Measurements from ENCODE around the gene BEND6.
"Not testable (repeated sequence)": the region's sequence is repeated elsewhere in the genome, so short reads cannot be mapped to it uniquely, and the experiment has no call there.

The BEND6 gene

GRCh38 chr6:56992036-56992435, 37.1 kb downstream of the BEND6 start:
- DNase-seq (ENCODE audit: low read depth, low spot score) = no peak
- H3K4me3 ChIP-seq (ENCODE audit: low read depth, low read length) = no peak overlapping the region
- in situ Hi-C loops (cut with HindIII; ENCODE audit: low sequenced_read_pairs) = no loop called here
- no peak for TF ChIP-seq CTCF (IDR thresholded peaks at IDR 0.05; ENCODE audit: low read depth, low read length)

GRCh38 chr6:56992703-56993102, 37.8 kb downstream of the BEND6 start:
- H3K4me3 ChIP-seq (ENCODE audit: low read depth, low read length) = no peak overlapping the region
- in situ Hi-C loops (cut with HindIII; ENCODE audit: low sequenced_read_pairs) = no loop called here
- peak; percentile 6 for DNase-seq (ENCODE audit: low read depth, low spot score)
- no peak for TF ChIP-seq CTCF (IDR thresholded peaks at IDR 0.05; ENCODE audit: low read depth, low read length)

DNA sequence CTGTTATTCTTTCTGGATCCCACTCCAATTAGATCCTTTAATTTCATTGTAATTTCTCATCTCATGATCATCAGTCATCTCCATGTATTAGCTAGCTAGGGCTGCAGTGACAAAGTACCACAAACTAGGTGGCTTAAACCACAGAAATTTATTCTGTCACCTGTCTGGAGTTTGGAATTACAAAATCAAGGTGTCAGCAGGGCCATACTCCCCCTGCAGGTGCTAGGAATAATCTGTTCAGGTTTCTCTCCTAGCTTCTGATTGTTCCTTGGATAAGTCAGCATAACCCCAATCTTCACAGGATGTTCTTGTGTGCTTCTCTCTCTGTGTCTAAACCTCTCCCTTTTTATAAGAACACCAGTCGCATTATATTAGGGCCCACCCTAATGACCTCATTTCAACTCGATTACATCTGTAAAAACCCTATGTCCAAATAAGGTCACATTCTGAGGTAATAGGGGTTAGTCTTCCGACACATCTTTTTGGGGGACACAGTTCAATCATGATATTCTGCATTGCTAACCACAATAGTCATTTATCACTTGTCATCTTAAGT, 40.5 kb downstream of the BEND6 start:
- DNase-seq (ENCODE audit: low read depth, low spot score) = no peak
- no peak for TF ChIP-seq CTCF (IDR thresholded peaks at IDR 0.05; ENCODE audit: low read depth, low read length)
- in situ Hi-C loops (cut with HindIII; ENCODE audit: low sequenced_read_pairs) = no loop called here
- no peak overlapping the region for H3K4me3 ChIP-seq (ENCODE audit: low read depth, low read length)

DNA sequence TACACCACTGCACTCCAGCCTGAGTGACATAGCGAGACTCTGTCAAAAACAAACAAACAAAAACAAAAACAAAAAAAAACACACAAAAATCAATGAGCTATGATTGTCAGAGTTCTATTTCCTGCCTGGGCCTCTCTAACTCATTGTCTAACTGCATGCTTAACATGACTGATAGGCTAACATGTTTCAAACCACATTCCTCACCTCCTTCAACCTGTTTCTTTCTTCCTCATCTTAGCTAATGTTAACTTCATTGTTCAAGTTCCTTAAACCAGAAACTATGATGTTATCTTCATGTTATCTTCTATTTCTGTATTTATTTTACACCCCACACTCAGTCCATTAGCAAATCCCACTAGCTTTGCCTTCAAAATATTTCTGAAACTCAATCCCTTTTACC, 41.5 kb downstream of the BEND6 start:
- TF ChIP-seq CTCF (IDR thresholded peaks at IDR 0.05; ENCODE audit: low read depth, low read length) = no peak
- H3K4me3 ChIP-seq (ENCODE audit: low read depth, low read length) = no peak overlapping the region
- DNase-seq (ENCODE audit: low read depth, low spot score) = no peak
- in situ Hi-C loops (cut with HindIII; ENCODE audit: low sequenced_read_pairs) = no loop called here

DNA sequence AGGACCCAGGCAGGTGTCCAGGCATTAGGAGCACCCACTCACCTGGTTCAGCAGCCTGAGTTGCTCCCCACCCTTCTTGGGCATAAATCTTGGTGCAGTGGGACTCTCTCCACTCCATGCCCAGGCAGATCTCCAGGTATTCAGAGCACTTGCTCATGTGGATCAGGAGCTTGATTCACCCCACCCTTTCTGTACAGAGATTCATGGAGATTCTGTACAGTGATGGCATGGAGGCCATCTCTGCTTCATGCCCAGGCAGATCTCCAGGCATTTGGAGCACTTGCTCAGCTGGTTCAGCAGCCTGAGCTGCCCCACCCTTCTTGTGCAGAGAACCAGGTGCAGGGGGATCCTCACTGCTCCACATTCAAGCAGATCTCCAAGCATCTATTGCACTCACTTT, 44.1 kb downstream of the BEND6 start:
- no peak for TF ChIP-seq CTCF (IDR thresholded peaks at IDR 0.05; ENCODE audit: low read depth, low read length)
- no peak overlapping the region for H3K4me3 ChIP-seq (ENCODE audit: low read depth, low read length)
- no peak for DNase-seq (ENCODE audit: low read depth, low spot score)
- in situ Hi-C loops (cut with HindIII; ENCODE audit: low sequenced_read_pairs) = no loop called here

DNA sequence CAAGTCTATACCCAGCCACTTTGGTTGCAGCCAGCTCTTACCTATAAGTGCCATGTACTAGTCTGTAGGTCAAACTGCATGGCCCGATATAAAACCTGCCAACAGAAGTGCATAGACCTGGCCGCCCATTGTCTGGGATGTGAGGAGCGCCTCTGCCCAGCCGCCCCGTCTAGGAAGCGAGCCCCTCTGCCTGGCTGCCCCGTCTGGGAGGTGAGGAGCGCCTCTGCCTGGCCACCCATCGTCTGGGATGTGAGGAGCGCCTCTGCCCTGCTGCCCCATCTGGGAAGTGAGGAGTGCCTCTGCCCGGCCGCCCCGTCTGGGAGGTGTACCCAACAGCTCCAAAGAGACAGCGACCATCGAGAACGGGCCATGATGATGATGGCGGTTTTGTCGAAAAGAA, 44.8 kb downstream of the BEND6 start:
- DNase-seq (ENCODE audit: low read depth, low spot score); H3K4me3 ChIP-seq (ENCODE audit: low read depth, low read length); in situ Hi-C loops (cut with HindIII; ENCODE audit: low sequenced_read_pairs): not testable (repeated sequence)

DNA sequence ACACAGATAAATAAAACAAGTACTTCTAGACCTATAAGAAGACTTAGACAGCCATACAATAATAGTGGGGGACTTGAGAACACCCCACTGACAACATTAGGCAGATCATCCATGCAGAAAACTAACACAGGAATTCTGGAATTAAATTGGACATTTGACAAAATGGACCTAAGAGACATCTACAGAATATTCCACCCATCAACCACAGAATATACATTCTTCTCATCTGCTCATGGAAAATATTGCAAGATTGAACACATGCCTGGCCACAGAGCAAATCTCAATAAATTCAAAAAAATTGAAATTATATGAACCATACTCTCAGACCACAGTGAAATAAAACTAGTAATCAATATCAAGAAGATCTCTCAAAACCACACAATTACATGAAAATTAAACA, 47.3 kb downstream of the BEND6 start:
- in situ Hi-C loops (cut with HindIII; ENCODE audit: low sequenced_read_pairs) = no loop called here
- no peak for DNase-seq (ENCODE audit: low read depth, low spot score)
- no peak overlapping the region for H3K4me3 ChIP-seq (ENCODE audit: low read depth, low read length)
- no peak for TF ChIP-seq CTCF (IDR thresholded peaks at IDR 0.05; ENCODE audit: low read depth, low read length)
